ENCODE data around the gene TMEM97.

TMEM97 gene

GRCh38 chr17:28320215-28321061, 1.4 kb downstream of the TMEM97 start:
- Histone ChIP-seq H3K9me3 (ENCODE audit: control insufficient read depth, insufficient read depth, low read depth, low read length) (no peaks in the 10 kb centered on the region), H3K4me3 (ENCODE audit: low read depth, low read length) (peak overlapping the region; percentile 69), H3K4me1 (ENCODE audit: control insufficient read depth, insufficient read depth, low read length) (peaks cover 12% of the 10 kb centered on the region), H3K27ac (ENCODE audit: extremely low read depth, low read depth, low read length) (no peak overlapping the region), H3K36me3 (ENCODE audit: control insufficient read depth in 2 of 2, insufficient read depth in 1 of 2, low read length in 2 of 2) (peaks cover 3 to 15% of the 10 kb centered on the region in 2 experiments; a peak in 2 of 3 replicates)
- CTCF ChIA-PET: interaction anchor here (0.9 to 1.9 kb wide), 9 partner anchors 8 to 427 kb away, joined by 3 to 7 read pairs (median 4); partner anchors contain the start of gene IFT20
- POLR2A ChIA-PET: interaction anchor here (1.3 to 6.2 kb wide), 3 partner anchors 10 to 279 kb away, joined by 3 to 40 read pairs (median 8); partner anchors contain the start of genes IFT20 and TNFAIP1
- TF ChIP-seq KLF8 (tag by site-specific recombination; IDR thresholded peaks at IDR 0.05) (no peak), FEZF1 (tag by site-specific recombination; IDR thresholded peaks at IDR 0.05) (no peak), GLIS2 (tag by site-specific recombination; IDR thresholded peaks at IDR 0.05) (no peak), ZBTB21 (tag by site-specific recombination; IDR thresholded peaks at IDR 0.05) (no peak), KLF1 (tag by site-specific recombination; IDR thresholded peaks at IDR 0.05) (no peak), ZNF19 (tag by site-specific recombination; IDR thresholded peaks at IDR 0.05; ENCODE audit: low read depth) (no peak), ZBTB6 (tag by site-specific recombination; IDR thresholded peaks at IDR 0.05) (0 out of 2 replicates have a peak, but pooled peaks have one; percentile 24), ZNF514 (tag by site-specific recombination; IDR thresholded peaks at IDR 0.05) (no peak), ZNF175 (tag by site-specific recombination; IDR thresholded peaks at IDR 0.05) (no peak)

GRCh38 chr17:28324267-28324745, 5.3 kb downstream of the TMEM97 start:
- Histone ChIP-seq H3K27ac (ENCODE audit: extremely low read depth, low read depth, low read length) (no peak overlapping the region), H3K9me3 (ENCODE audit: control insufficient read depth, insufficient read depth, low read depth, low read length) (no peaks in the 10 kb centered on the region), H3K36me3 (ENCODE audit: control insufficient read depth in 2 of 2, insufficient read depth in 1 of 2, low read length in 2 of 2) (peaks cover 34 to 54% of the 10 kb centered on the region in 2 experiments), H3K4me1 (ENCODE audit: control insufficient read depth, insufficient read depth, low read length) (peaks cover 12% of the 10 kb centered on the region; the same call in 1 of the 2 replicates), H3K4me3 (ENCODE audit: low read depth, low read length) (no peak overlapping the region)
- TF ChIP-seq SP3 (tag by site-specific recombination; IDR thresholded peaks at IDR 0.05): no peak
- TF ChIP-seq GFI1B (tag by site-specific recombination; IDR thresholded peaks at IDR 0.05): no peak
- CTCF ChIA-PET: no interaction called here
- POLR2A ChIA-PET: interaction anchor here (2.5 kb wide), 1 partner anchor 11 kb away, joined by 17 read pairs; the partner anchor contains the start of genes IFT20 and TNFAIP1

- TF ChIP-seq PRDM1 (tag by site-specific recombination; IDR thresholded peaks at IDR 0.05) (peak; percentile 40; the same call in 1 of the 2 replicates), ZNF664 (tag by site-specific recombination; IDR thresholded peaks at IDR 0.05) (no peak)
- ChIA-PET CTCF (no interaction called here), POLR2A (interaction anchor here (2.5 kb wide), 1 partner anchor 11 kb away, joined by 17 read pairs; the partner anchor contains the start of genes IFT20 and TNFAIP1)
- no peak overlapping the region for H3K4me3 ChIP-seq (ENCODE audit: low read depth, low read length)
- H3K27ac ChIP-seq (ENCODE audit: extremely low read depth, low read depth, low read length): no peak overlapping the region
- peaks cover 12% of the 10 kb centered on the region; the same call in 1 of the 2 replicates for H3K4me1 ChIP-seq (ENCODE audit: control insufficient read depth, insufficient read depth, low read length)
- peaks cover 37 to 57% of the 10 kb centered on the region in 2 experiments for H3K36me3 ChIP-seq (ENCODE audit: control insufficient read depth in 2 of 2, insufficient read depth in 1 of 2, low read length in 2 of 2)
- H3K9me3 ChIP-seq (ENCODE audit: control insufficient read depth, insufficient read depth, low read depth, low read length): no peaks in the 10 kb centered on the region
Observed at GRCh38 chr17:28324781-28325180, 5.8 kb downstream of the TMEM97 start.

GRCh38 chr17:28325211-28325610, 6.2 kb downstream of the TMEM97 start:
- peaks cover 11% of the 10 kb centered on the region; the same call in 1 of the 2 replicates for H3K4me1 ChIP-seq (ENCODE audit: control insufficient read depth, insufficient read depth, low read length)
- no peak overlapping the region for H3K27ac ChIP-seq (ENCODE audit: extremely low read depth, low read depth, low read length)
- no peak for TF ChIP-seq ZNF16 (tag by site-specific recombination; IDR thresholded peaks at IDR 0.05; ENCODE audit: low read depth)
- TF ChIP-seq ZNF548 (tag by site-specific recombination; IDR thresholded peaks at IDR 0.05): no peak
- TF ChIP-seq ZNF501 (tag by site-specific recombination; IDR thresholded peaks at IDR 0.05): no peak
- no peak for TF ChIP-seq ZNF514 (tag by site-specific recombination; IDR thresholded peaks at IDR 0.05)
- no peak for TF ChIP-seq ZNF132 (tag by site-specific recombination; IDR thresholded peaks at IDR 0.05; ENCODE audit: borderline replicate concordance)
- TF ChIP-seq SP2 (tag by site-specific recombination; IDR thresholded peaks at IDR 0.05): no peak
- POLR2A ChIA-PET: interaction anchor here (2.5 kb wide), 1 partner anchor 10 kb away, joined by 17 read pairs; the partner anchor contains the start of genes IFT20 and TNFAIP1
- CTCF ChIA-PET: interaction anchor here (1.6 kb wide), 1 partner anchor 10 kb away, joined by 8 read pairs; the partner anchor contains the start of genes IFT20 and TNFAIP1
- peaks cover 41 to 58% of the 10 kb centered on the region in 2 experiments for H3K36me3 ChIP-seq (ENCODE audit: control insufficient read depth in 2 of 2, insufficient read depth in 1 of 2, low read length in 2 of 2)
- no peak overlapping the region for H3K4me3 ChIP-seq (ENCODE audit: low read depth, low read length)
- H3K9me3 ChIP-seq (ENCODE audit: control insufficient read depth, insufficient read depth, low read depth, low read length): no peaks in the 10 kb centered on the region
